Left colon (tissue), 2 donors: Measurements from ENCODE around the gene ARHGEF40. TPM values are rescaled to one million over a fixed set of nuclear protein-coding genes. Genes with fewer than 3 reads are reported as not detected.

Source experiments
- ATAC-seq: fragments of 200-7000 bp; cut with Tn5 transposase; one replicate; pipeline ENCODE4 v1.9.1; 2020; ENCODE audit warnings: mild to moderate bottlenecking, moderate library complexity
- DNase-seq, 2 donors: peaks; one replicate each; pipeline ENCODE4 v3.0.0-alpha.2; 2020
- intact Hi-C, 2 donors: fragments of 100-400 bp; cut with DNase I in 1 of 2; cut with micrococcal nuclease in 1 of 2; formaldehyde crosslinking; loops; one replicate each; pipeline versions ENCODE4 v1.11.2 to v1.14.0; 2022; cut with DNase I, micrococcal nuclease
- microRNA-seq, 2 donors: library from miRNA; unstranded; fragments of <30 nt; microRNA quantifications; one replicate each; pipeline versions ENCODE4 v1.1.0 to v1.2.0, GENCODE V29; 2020
- total RNA-seq, 2 donors: library from RNA; stranded (reverse); fragmentation: NEBNext Ultra II Directional; extraction: Animal tissue kit (Norgen Biotek cat#: 25700); gene quantifications; one replicate each; pipeline ENCODE4 v1.2.1, GENCODE V29; 2021
- donor health status: DM: no; HTN: no; CAD: no.
- donor health status: DM: yes; HTN: yes; CAD: no.

ARHGEF40 gene
- total RNA-seq, 2 donors from 2014 or later, result 37.2 to 40.8 TPM

- ATAC-seq (no peak), DNase-seq (no peak)
- intact Hi-C loops, result no loop called here
These were observed 65.9 kb downstream of the ARHGEF40 start for GRCh38 chr14:21136024-21136423.

Small RNA genes lying within 50 kb of the gene (microRNA-seq; reads per million reads assigned to microRNA genes)
- gene MIR6717, result 0 reads per million in 2 donors

Other genes starting within 250 kb of the ARHGEF40 start
- gene RNASE3, start 178.9 kb upstream of the ARHGEF40 start, total RNA-seq, result not detected
- gene RNASE2, start 114.8 kb upstream of the ARHGEF40 start, total RNA-seq, result under 1 TPM in 1 of 2 donors, not detected in 1; 0.47 TPM
- 10 to 100 TPM; 48.4 to 65.1 TPM for gene METTL17, start 80.3 kb upstream of the ARHGEF40 start, total RNA-seq
- under 1 TPM; 0.61 to 0.92 TPM for gene SLC39A2, start 71.0 kb upstream of the ARHGEF40 start, total RNA-seq
- 100 to 1,000 TPM; 135 to 140 TPM for gene NDRG2, start 45.2 kb upstream of the ARHGEF40 start, total RNA-seq
- under 1 TPM; 0.28 to 0.58 TPM for gene TPPP2, start 40.1 kb upstream of the ARHGEF40 start, total RNA-seq
- gene RNASE13, start 35.5 kb upstream of the ARHGEF40 start, total RNA-seq, result not detected
- gene RNASE7, start 27.9 kb upstream of the ARHGEF40 start, total RNA-seq, result under 1 TPM in 1 of 2 donors, not detected in 1; 0.31 TPM
- not detected for gene RNASE8, start 12.5 kb upstream of the ARHGEF40 start, total RNA-seq
- 10 to 100 TPM; 51.1 to 53.7 TPM for gene ZNF219, start 28.4 kb downstream of the ARHGEF40 start, total RNA-seq
- 10 to 100 TPM; 37.5 to 46.8 TPM for gene TMEM253, start 30.8 kb downstream of the ARHGEF40 start, total RNA-seq
- not detected for gene OR5AU1, start 85.8 kb downstream of the ARHGEF40 start, total RNA-seq
- 100 to 1,000 TPM; 251 to 271 TPM for gene HNRNPC, start 199.1 kb downstream of the ARHGEF40 start, total RNA-seq
- under 1 TPM in 1 of 2 donors, not detected in 1; 0.17 TPM for gene RPGRIP1, start 209.8 kb downstream of the ARHGEF40 start, total RNA-seq